GM12878 (cell line): ENCODE data around the gene C2orf92. TPM values are rescaled to one million over a fixed set of nuclear protein-coding genes. Genes with fewer than 3 reads are reported as not detected.

Experiments
- ATAC-seq: fragments of 200-7000 bp; cut with Tn5 transposase; 3 replicates; pipeline ENCODE4 v1.9.1; 2020; ENCODE audit warnings: mild to moderate bottlenecking, moderate library complexity
- BruUV-seq: library from RNA; stranded (reverse); fragments of 400-500 nt; replicated peaks from 2 replicates; lab custom pipeline; 2021; lab: Mats Ljungman, UMichigan
- CTCF ChIA-PET: fragments of 300-600 bp; sonication (Branson Sonifier 250); formaldehyde crosslinking; extraction: SDS; loops from one replicate; lab custom pipeline; 2021; ENCODE audit warnings: inconsistent platforms; lab: Yijun Ruan, JAX
- POLR2A ChIA-PET: fragments of 350-600 bp; formaldehyde crosslinking; extraction: SDS; loops from one replicate; lab custom pipeline; 2021; ENCODE audit warnings: inconsistent platforms; lab: Charles Lee
- RAD21 ChIA-PET: fragments of 300-600 bp; sonication (Branson Sonifier 250); formaldehyde crosslinking; loops from one replicate; lab custom pipeline; 2023; ENCODE audit warnings: antibody characterized with exemption; ENCODE audit not compliant: unreplicated experiment; lab: Charles Lee
- SMC1A ChIA-PET: fragments of 300-600 bp; sonication (Branson Sonifier 250); formaldehyde crosslinking; loops from one replicate; lab custom pipeline; 2023; ENCODE audit not compliant: unreplicated experiment, uncharacterized antibody; lab: Charles Lee
- DNase-seq: peaks from one replicate; pipeline ENCODE4 v3.0.0-alpha.2; 2011; ENCODE audit warnings: low read depth, low spot score
- FAIRE-seq: peaks from 3 replicates; lab custom pipeline; 2011; peaks lifted over from hg19 to GRCh38; lab: Jason Lieb, UNC
- H2AFZ ChIP-seq: 2 replicates; pipeline ENCODE4 v1.6.0; 2011; ENCODE audit warnings: low read depth, low read length, control low read depth; ENCODE audit not compliant: control insufficient read depth
- H3K27ac ChIP-seq: 2 replicates; pipeline ENCODE4 v1.5.1; 2011; ENCODE audit warnings: control low read depth; ENCODE audit not compliant: control insufficient read depth, insufficient read depth
- H3K27me3 ChIP-seq, 2 experiments: replicated peaks in 1 of 2; 2 replicates each; pipeline versions ENCODE4 v1.6.0 to v1.6.1; 2011; ENCODE audit warnings: low read length in 1 of 2; ENCODE audit not compliant: control insufficient read depth in 2 of 2, insufficient read depth in 2 of 2
- H3K36me3 ChIP-seq, 2 experiments: 2 replicates each; pipeline ENCODE4 v1.5.1; 2011; ENCODE audit warnings: low read length in 1 of 2; ENCODE audit not compliant: control insufficient read depth in 2 of 2, insufficient read depth in 2 of 2
- H3K4me1 ChIP-seq: 2 replicates; pipeline ENCODE4 v1.6.1; 2011; ENCODE audit warnings: mild to moderate bottlenecking, low read length, moderate library complexity, mixed read lengths; ENCODE audit not compliant: control insufficient read depth, insufficient read depth
- H3K4me2 ChIP-seq: 2 replicates; pipeline ENCODE4 v1.6.0; 2011; ENCODE audit warnings: control low read depth; ENCODE audit not compliant: control insufficient read depth, insufficient read depth
- H3K4me3 ChIP-seq: fragments of 200-600 bp; sonication (generic); 2 replicates; pipeline ENCODE4 v1.5.1; 2016
- H3K79me2 ChIP-seq: 2 replicates; pipeline ENCODE4 v1.6.0; 2011; ENCODE audit warnings: low read length; ENCODE audit not compliant: control insufficient read depth, insufficient read depth
- H3K9ac ChIP-seq: 2 replicates; pipeline ENCODE4 v1.8.0; 2011; ENCODE audit warnings: low read length, control low read depth, mixed read lengths; ENCODE audit not compliant: control insufficient read depth, insufficient read depth
- H3K9me3 ChIP-seq: replicated peaks from 3 replicates; pipeline ENCODE4 v1.5.1; 2011; ENCODE audit warnings: mild to moderate bottlenecking, low read length; ENCODE audit not compliant: control insufficient read depth, insufficient read depth
- H4K20me1 ChIP-seq: 2 replicates; pipeline ENCODE4 v1.6.0; 2011; ENCODE audit not compliant: control insufficient read depth, insufficient read depth
- CEBPB ChIP-seq, 2 experiments: fragments of 150-350 bp in 1 of 2; IDR thresholded peaks; 2 replicates each; pipeline ENCODE4 v1.6.1; 2012 to 2014; ENCODE audit warnings: low read depth in 2 of 2, low read length in 2 of 2, borderline replicate concordance in 1 of 2, inconsistent platforms in 1 of 2
- ETV6 ChIP-seq, 2 experiments: fragments of 450-650 bp in 1 of 2; IDR thresholded peaks in 1 of 2; conservative IDR thresholded peaks in 1 of 2; 2 replicates each; pipeline ENCODE4 v1.6.1; 2014; ENCODE audit warnings: antibody characterized with exemption in 1 of 2, borderline replicate concordance in 1 of 2, low read depth in 1 of 2, mild to moderate bottlenecking in 1 of 2, moderate library complexity in 1 of 2
- FOS ChIP-seq: IDR thresholded peaks from 3 replicates; pipeline ENCODE4 v1.6.1; 2011; ENCODE audit warnings: borderline replicate concordance; ENCODE audit not compliant: insufficient read length; ENCODE audit errors: extremely low read depth
- GABPA ChIP-seq: IDR thresholded peaks from 2 replicates; pipeline ENCODE4 v1.6.1; 2014; ENCODE audit warnings: antibody characterized with exemption, low read depth, mild to moderate bottlenecking, inconsistent platforms
- NBN ChIP-seq: fragments of 450-650 bp; IDR thresholded peaks from 2 replicates; pipeline ENCODE4 v1.6.1; 2016
- NR2F1 ChIP-seq: fragments of 450-650 bp; conservative IDR thresholded peaks from 2 replicates; pipeline ENCODE4 v1.6.1; 2017; ENCODE audit warnings: mild to moderate bottlenecking
- POLR2AphosphoS5 ChIP-seq: IDR thresholded peaks from 2 replicates; pipeline ENCODE4 v1.6.1; 2011; ENCODE audit warnings: mild to moderate bottlenecking, low read length, inconsistent platforms
- SMAD5 ChIP-seq: IDR thresholded peaks from 2 replicates; pipeline ENCODE4 v1.6.1; 2016; ENCODE audit warnings: antibody characterized with exemption, low read depth
- WGBS: methylation state at CpG from one replicate; pipeline ENCODE4 v1.1.6; 2016; ENCODE audit warnings: low lambda C conversion rate; ENCODE audit not compliant: insufficient replicate concordance, insufficient coverage; ENCODE audit errors: missing lambda C conversion rate; 5-methylcytosine and 5-hydroxymethylcytosine counted together
- in situ Hi-C: fragments of 300-500 bp; cut with MboI; formaldehyde crosslinking; loops from 9 replicates; pipeline ENCODE4 v1.14.3; 2018; ENCODE audit warnings: mixed read lengths
- intact Hi-C: fragments of 100-400 bp; cut with micrococcal nuclease; formaldehyde crosslinking; loops from one replicate; pipeline ENCODE4 v1.14.2; 2022; ENCODE audit not compliant: unreplicated experiment
- polyA plus RNA-seq, 11 experiments: library from polyadenylated mRNA; depleted of rRNA in 4 of 11; unstranded in 6 of 11; stranded (reverse) in 5 of 11; fragments of >200 nt; fragmentation: Nextera tagmentation in 4 of 11; fragmentation: Illumina TruSeq in 1 of 11; extraction: Ambion mirVana in 4 of 11; extraction: Trizol in 1 of 11; gene quantifications; 1 replicate in 1 of 11; 2 replicates in 10 of 11; pipeline versions ENCODE4 v1.2.1 to v1.2.3, GENCODE V29; 2011 to 2016; ENCODE audit warnings: inconsistent platforms in 2 of 11, missing spikeins in 2 of 11, low read depth in 1 of 11
- total RNA-seq, 4 experiments: library from RNA; depleted of rRNA in 3 of 4; stranded (reverse); fragments of >200 nt in 3 of 4; fragmentation: Illumina TruSeq in 1 of 4; extraction: Trizol in 1 of 4; gene quantifications; 2 replicates each; pipeline versions ENCODE4 v1.2.1 to v1.2.3, GENCODE V29; 2013 to 2021
- TF ChIP-seq, protein P1 (sequence below): fragments of 450-650 bp; IDR thresholded peaks from 2 replicates; pipeline ENCODE4 v1.6.1; 2016; ENCODE audit warnings: mild to moderate bottlenecking

C2orf92 gene
- total and polyA plus RNA-seq, 10 of the 15 experiments (the other 5 are each of a cell fraction or from before 2014, with no cell fraction given) = 0.40 to 10.1 (median 3.7) TPM

DNA sequence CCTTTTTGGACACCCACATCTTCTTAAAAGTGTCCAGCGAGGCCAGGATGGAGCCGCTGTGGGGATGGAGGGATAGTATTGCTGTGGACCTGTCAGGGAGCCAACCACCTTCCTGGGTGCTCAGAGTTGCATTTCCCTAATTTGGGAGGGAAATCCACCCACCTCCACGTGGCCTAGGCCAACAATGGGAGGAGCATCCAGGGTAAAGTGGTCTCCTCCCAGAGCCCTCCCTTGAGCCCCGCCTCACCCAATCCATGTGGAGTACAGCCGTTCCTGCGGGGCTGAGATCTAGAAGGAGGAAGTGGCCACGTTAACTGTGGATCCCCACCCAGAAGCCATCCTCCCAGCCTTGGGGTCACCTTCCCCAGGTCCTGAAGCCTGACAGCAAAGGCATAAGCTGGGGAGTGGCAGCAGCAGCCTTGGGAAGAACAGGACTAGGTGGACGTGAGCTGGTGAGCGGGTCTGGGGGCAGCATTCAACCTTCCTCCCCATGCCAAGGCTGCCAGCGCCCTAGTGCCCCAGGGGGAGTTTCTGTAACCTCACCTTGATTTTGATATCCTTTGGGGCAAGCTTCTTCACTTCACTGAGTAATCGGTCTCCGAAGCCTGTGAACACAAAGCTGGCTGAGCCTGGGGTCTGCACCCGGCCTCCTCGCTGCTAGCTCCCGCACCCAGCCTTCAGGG is 12.5 kb upstream of the C2orf92 start:
- POLR2A ChIA-PET = no interaction called here
- BruUV-seq = no TSS peak
- no peak for FAIRE-seq
- H2AFZ ChIP-seq = no peak overlapping the region
- H3K79me2 ChIP-seq = peaks cover 15% of the 10 kb centered on the region
- H3K9me3 ChIP-seq = no peaks in the 10 kb centered on the region; the same call in 2 of the 3 replicates
- intact Hi-C loops (no loop called here), in situ Hi-C loops (no loop called here)
- H3K27me3 ChIP-seq = no peaks in the 10 kb centered on the region
- TF ChIP-seq POLR2AphosphoS5 (no peak), SMAD5 (no peak), NR2F1 (no peak), GABPA (no peak), ETV6 (conservative IDR thresholded peaks at IDR 0.05 in 1 of 2, IDR thresholded peaks at IDR 0.05 in 1 of 2; ENCODE audit: borderline replicate concordance in 1 of 2, low read depth in 1 of 2) (no peak), CEBPB (IDR thresholded peaks at IDR 0.05; ENCODE audit: borderline replicate concordance in 1 of 2, low read depth in 2 of 2, low read length in 2 of 2) (no peak), FOS (no peak), NBN (no peak)
- TF ChIP-seq, protein P1, sequence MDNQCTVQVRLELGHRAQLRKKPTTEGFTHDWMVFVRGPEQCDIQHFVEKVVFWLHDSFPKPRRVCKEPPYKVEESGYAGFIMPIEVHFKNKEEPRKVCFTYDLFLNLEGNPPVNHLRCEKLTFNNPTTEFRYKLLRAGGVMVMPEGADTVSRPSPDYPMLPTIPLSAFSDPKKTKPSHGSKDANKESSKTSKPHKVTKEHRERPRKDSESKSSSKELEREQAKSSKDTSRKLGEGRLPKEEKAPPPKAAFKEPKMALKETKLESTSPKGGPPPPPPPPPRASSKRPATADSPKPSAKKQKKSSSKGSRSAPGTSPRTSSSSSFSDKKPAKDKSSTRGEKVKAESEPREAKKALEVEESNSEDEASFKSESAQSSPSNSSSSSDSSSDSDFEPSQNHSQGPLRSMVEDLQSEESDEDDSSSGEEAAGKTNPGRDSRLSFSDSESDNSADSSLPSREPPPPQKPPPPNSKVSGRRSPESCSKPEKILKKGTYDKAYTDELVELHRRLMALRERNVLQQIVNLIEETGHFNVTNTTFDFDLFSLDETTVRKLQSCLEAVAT = no peak
- no peaks in the 10 kb centered on the region; the same call in 1 of the 2 replicates for H3K4me1 ChIP-seq
- CTCF ChIA-PET = interaction anchor here (0.9 kb wide), 1 partner anchor 8 kb away, joined by 3 read pairs; no protein-coding TSS in a partner anchor
- H3K27ac ChIP-seq = no peak overlapping the region
- H3K36me3 ChIP-seq = peaks cover 6 to 8% of the 10 kb centered on the region in 2 experiments; a peak in 3 of 4 replicates
- no peak overlapping the region for H3K4me3 ChIP-seq
- RAD21 ChIA-PET = no interaction called here
- SMC1A ChIA-PET = no interaction called here
- ATAC-seq = no peak
- no peak for DNase-seq
- no peak overlapping the region for H3K4me2 ChIP-seq
- 87% methylated on average over 15 of the region's 15 CpGs for WGBS
- H4K20me1 ChIP-seq = peaks cover 1% of the 10 kb centered on the region; the same call in 1 of the 2 replicates
- no peak overlapping the region for H3K9ac ChIP-seq
